Measurements from ENCODE around the gene PSORS1C2.
A peak's percentile ranks its signal among the peaks of the same experiment; 100 is the strongest.
"Not testable (repeated sequence)": the region's sequence is repeated elsewhere in the genome, so short reads cannot be mapped to it uniquely, and the experiment has no call there.

The PSORS1C2 gene

DNA sequence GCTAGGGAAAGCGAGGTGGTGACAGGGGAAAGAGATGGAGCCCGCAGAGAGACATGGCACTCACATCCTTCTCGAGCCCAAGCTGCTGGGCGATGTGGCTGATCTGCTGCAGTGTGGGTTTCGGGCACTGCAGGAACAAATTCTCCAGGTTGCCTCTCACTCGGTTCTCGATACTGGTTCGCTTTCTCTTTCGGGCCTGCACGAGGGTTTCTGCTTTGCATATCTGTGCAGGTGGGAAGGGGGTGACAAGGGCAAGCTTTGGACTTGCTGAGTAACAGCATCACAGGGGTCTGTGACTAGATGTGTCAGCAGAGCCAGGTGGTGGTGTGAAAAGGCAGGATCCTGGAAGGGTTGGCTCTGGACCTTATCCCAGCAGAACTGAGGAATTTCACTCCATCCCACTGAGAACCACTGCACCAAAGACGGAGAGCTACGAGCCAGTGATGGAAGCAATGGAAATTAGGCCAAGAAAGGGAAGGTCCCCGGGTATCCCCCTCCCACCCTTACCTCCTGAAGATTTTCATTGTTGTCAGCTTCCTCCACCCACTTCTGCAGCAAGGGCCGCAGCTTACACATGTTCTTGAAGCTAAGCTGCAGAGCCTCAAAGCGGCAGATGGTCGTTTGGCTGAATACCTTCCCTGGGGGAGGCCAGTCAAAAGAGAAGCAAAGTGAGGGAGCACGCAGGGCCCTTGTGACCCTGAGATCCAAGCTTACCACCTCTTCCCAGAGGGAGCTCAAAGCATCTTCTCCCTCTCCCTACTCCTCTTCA lies 26.4 kb upstream of the PSORS1C2 start:
- not testable (repeated sequence) for DNase-seq

DNA sequence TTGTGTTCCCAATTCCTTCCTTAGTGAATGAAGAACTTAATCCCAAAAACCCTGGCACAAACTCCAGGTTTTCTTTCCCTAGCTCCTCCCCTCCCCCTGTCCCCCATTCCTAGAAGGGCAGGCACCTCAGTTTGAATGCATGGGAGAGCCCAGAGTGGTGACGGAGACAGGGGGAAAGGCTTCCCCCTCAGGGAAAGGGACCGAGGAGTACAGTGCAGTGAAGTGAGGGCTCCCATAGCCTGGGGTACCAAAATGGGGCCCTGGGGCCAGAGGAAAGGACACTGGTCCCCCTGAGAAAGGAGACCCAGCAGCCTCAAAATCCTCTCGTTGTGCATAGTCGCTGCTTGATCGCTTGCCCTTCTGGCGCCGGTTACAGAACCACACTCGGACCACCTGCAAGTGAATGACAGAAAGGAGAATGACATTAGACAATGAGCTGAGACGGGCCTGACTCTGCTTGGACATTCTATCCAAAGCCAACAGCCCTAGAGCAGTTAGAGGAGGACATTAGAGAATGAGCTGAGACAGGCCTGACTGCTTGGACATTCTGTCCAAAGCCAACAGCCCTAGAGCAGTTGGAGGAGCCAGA lies 25.7 kb upstream of the PSORS1C2 start:
- not testable (repeated sequence) for DNase-seq

DNA sequence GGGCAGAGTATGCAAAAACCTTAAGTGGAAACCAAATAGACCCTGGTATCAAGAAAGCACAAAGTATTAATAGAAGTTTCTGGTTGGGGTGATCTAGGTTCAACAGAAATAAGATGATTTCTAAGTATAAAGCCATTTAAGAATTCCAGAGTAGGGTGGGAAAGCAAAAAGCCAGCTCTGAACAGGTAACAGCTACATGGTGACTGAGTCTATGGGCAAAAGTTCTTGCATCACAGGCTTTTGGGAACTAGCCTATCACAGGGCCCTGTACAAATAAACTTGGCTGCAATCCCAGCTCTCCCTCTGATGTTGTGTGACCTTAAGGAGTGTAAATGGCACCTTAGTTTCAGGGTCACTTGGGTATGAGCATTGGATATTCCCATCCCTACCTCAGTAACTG lies 25.1 kb upstream of the PSORS1C2 start:
- no peak for DNase-seq

DNA sequence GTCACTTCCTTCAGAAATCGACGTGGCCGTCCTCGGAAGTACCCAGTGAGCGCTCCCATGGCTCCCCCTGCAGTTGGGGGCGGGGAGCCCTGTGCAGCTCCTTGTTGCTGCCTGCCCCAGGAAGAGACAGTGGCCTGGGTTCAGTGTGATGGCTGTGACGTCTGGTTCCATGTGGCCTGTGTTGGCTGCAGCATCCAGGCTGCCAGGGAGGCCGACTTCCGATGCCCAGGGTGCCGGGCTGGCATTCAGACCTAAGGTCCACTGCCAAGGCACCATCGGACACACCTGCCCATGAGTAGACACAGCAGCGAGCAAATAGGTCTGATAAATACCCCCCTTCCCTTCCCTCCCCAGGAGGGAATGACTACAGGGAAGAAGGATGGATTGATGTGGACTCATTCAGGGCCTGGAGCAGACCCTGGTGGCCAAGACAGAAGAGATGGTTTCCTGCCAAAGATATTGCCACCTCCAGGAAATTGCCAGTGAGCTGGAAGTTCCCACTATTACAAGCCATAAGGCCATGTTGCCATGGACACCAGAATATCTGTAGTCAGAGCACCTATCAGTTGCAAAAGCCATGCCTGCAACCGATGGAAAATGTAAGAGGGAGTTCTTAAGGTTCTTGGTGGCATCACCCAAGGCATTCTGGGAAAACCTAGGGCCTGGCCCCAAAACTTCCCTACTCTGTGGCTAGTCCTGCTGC lies 23.7 kb upstream of the PSORS1C2 start:
- DNase-seq: no peak

DNA sequence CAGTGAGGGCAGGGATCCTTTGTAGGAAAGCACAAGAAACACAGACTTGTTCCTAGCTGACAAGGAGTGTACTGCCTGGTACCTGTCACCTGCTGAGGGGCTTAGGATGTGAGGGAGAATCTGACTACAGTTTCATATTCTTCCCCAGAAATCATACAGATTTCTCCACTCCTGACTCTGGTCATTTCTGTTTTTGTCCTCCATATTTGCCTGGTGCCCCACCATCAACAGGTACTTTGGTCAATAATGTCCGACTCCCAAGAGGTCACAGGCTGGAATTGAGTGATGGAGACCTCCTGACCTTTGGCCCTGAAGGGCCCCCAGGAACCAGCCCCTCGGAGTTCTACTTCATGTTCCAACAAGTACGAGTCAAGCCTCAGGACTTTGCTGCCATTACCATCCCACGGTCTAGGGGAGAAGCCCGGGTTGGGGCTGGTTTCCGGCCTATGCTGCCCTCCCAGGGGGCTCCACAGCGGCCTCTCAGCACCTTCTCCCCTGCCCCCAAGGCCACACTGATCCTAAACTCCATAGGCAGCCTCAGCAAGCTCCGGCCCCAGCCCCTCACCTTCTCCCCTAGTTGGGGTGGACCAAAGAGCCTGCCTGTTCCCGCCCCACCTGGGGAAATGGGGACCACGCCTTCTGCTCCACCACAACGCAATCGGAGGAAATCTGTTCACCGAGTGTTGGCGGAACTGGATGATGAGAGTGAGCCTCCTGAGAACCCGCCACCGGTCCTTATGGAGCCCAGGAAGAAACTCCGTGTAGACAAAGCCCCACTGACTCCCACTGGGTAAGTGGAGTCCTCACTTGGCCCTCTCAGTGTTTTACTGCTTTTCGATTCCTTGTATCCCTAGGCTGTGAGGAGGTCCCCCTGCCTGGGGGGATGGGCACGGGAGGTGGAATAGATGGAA lies 22.6 kb upstream of the PSORS1C2 start:
- DNase-seq: no peak

DNA sequence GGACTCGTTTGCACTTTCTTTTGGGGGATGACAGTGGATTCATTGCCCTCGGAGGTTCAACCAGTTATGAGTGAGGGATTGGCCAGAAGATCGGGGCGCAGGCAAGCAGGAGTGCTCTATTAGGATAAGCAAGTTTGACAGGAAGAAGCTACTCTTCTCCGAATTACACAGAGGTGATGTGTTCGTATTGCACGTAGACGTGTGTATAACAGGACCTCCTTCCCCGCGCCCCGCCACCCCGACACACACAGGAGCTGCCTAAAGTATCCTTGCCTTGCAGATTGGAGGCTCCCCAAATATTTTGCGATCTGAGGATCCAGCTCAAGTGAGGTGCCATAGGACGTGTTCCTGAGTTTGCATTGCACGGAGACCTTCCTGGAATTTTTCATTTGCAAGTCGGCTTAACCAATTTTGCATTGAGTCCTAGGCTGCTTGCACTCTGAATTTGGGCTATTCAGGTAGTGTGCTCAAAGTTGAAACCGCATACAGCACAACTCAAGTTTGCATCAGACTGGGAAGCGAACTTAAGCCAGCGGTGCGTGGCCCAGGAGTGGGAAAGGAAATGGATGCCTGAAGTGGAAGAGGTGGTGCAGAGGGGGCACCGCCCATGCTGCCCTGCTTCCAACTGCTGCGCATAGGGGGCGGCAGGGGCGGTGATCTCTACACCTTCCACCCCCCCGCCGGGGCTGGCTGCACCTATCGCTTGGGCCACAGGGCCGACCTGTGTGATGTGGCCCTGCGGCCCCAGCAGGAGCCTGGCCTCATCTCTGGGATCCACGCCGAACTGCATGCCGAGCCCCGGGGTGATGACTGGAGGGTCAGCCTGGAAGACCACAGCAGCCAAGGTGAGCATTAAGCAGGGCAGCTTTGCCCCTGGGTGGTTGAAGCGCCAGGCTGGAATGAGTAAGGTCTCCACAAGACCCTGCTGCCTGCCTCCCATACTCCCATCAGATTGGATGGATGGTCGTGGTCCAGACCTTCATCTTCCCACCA lies 20.3 kb upstream of the PSORS1C2 start:
- DNase-seq: no peak

DNA sequence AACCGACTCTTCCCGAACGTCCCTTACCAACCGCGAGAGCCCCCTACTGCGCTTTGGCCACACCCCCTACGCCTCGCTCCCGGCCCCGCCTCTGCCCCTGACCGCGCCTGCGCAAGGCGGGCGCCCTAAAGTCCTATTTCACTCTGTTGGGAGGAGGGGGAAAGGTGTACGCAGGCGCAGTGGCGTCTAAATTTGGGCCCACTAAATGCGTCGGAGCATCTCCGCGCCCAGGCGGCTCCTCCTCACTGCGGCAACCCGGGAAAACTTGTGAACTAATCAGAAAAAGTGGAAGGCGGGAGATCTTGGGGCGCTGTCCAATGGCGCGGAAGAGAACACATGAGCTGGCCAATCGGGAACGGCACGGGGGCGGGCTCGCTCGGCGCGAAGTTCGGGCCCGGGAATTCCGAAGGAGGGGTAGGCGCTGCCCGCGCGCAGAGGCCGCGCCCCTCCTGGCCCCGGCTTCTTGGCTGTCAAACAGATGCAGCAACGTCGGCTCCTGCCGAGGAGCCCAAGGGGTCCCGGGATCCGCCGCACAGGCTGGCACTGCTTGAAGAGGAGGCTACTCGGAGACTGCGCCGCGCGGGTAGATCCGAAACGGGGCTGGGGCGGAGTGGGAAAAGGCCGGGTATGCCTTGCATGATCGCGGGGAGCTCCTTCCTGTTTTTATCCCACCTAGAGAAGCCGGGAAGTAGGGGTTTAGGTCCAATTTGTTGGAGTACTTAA lies 19.4 kb upstream of the PSORS1C2 start, which contains the start of gene TCF19:
TCF19 (plus strand) TSS at position 450 of the 723 bp plus-strand sequence. CDS start 881 bp downstream, outside the sequence.
- DNase-seq: peak; percentile 96 to 98

DNA sequence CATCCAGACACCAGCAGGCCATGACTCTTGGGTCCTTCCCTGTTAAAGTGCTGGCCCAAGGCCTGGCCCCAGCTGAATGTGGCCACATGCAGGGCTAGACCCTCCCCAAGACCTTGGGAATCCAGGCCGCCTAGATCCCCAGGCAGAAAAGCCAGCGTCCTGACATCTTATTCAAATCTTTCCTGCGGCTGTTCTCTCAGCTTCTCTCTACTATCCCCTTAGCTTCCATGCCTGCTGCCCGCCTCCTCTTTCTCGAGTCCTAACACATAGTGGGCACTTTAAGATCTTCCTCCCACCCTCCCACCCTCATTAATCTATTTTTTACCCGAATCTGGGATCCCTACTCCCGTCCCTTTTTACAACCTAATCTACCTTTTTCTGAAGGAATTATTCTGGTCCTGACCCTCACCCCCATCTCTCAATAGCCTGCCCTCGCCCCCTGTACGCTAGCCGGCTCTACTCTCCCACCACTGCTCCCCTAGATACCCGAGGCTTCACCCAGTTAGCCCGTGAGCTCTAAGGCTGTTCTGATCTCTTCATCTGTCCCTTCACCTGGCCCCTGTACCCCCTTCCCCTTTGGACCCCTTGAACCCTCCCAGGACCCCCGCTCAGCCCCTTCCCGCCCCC lies 18.8 kb upstream of the PSORS1C2 start, which contains the start of gene CCHCR1:
CCHCR1 (minus strand) TSS at position 290 of the 627 bp plus-strand sequence; CDS start at position 88, 202 bp downstream.
- no peak for DNase-seq

DNA sequence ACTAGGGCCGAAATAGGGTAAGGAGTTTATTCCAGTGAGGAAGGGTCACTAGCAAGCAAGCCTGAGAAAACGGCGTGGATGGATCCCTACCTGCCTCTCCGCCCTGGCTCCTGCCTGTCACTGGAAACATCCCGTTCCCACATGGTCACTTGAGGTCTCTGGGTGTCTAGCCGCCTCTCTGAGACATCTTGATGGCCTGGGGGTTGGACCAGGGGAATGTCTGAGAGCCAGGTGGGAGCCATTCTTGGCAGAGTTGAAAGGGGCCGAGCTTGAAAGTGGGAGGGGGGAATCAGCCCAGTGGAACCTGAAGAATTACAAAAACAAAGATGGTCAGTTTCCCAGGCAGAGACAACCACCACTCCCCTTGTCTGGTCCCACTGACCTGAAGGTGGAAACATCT lies 17.8 kb upstream of the PSORS1C2 start:
- no peak for DNase-seq

DNA sequence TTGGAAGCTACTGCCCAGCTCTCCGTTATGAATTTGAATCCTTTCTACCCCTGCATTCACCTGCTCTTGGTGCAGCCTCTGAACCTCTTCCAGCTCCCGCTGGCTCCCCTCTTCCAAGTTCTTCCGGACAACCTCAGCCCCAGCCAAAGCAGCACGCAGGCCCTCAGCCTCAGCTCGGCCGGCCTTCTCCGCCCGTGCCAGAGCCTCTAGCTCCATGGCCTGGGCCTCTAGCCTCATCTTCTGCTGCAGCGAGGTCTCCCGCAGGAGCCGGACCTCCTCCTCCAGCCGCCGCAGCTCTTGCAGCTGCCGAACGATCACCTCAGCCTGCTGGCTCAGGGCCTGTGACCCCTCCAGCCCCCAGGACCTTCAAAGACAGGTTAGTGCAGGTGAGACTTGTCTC lies 15.6 kb upstream of the PSORS1C2 start:
- DNase-seq: no peak

DNA sequence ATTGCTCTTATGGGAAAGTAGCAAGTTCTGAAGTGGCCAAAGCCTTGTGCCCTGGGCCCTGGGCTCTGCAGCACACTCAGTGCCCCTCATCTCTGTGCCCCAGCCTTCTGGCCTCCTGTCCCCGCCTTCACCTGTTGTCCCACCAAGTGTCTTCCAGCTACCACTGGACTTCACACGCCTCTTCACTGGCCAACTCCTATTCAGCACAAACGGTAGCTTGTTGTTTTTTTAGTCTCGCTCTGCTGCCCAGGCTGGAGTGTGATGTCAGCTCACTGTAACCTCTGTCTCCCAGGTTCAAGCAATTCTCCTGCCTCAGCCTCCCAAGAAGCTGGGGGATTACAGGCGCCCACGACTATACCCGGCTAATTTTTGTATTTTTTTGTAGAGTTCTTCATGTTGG lies 13.9 kb upstream of the PSORS1C2 start:
- DNase-seq: no peak

DNA sequence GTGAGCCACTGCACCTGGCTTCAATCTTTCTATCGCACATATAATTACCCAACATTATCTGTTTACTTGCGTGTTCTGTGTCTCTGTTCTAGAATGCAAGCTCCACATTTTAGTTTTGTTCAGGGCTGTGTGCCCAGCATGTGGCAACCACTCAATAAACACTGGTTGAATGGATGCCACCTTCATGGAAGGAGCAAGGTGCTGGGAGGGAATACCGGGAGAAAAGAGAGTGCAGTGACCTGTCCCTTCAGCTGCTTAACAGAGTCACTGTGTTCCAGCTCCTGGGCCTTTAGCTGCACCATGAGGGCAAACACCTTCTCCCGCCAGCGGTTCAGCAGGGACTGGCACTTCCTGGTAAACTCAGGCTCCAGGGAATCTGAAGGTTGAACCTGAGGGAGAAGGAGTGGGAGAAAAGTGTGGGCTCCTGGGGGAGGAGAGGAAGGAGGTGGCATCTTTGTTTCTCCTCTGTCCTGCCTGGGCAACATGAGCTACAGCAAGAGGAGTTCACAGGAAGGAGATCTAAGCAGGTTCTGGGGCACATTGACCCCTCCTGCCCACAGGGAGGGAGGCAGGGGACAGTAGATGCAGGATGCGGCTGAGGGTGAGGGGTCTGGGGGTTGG lies 11.1 kb upstream of the PSORS1C2 start:
- no peak for DNase-seq

DNA sequence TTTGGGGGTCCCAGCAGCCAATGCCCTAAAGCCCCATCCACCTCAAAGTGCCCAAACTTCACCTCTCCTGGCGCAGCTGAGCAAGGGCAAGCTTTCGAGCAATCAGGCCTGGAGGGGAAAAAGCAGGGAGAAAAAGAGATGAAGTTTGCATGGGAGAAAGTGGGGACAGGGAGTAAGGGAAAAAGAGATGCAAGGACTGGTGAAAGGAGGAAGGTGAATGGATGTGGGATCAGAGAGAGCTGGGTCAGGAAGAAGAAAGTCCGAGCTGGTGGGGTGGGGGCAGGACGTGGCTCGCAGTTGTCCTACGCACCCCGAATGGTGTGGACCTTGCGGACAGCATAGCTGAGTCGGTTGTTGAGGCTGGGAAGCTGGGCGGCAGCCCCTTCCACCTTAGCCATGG lies 6.5 kb upstream of the PSORS1C2 start:
- DNase-seq: no peak

DNA sequence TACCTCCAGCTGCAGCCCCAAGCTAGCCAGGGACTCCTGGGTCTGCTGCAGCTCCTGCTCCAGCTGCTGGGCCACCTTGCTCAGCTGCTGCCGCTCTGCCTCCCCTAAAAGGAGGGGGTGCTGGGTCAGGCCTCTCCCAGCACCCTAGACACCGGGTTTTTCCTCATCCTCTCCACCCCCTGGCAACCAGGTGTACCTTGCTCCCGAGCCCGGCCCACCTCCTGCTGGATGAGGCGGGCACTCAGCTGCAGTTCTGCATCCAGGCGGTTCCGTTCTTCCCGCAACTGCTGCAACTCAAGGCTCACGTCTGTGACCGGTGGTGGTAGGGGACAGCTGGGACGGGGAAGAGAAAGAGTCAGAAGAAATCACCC lies 6.1 kb upstream of the PSORS1C2 start:
- no peak for DNase-seq

DNA sequence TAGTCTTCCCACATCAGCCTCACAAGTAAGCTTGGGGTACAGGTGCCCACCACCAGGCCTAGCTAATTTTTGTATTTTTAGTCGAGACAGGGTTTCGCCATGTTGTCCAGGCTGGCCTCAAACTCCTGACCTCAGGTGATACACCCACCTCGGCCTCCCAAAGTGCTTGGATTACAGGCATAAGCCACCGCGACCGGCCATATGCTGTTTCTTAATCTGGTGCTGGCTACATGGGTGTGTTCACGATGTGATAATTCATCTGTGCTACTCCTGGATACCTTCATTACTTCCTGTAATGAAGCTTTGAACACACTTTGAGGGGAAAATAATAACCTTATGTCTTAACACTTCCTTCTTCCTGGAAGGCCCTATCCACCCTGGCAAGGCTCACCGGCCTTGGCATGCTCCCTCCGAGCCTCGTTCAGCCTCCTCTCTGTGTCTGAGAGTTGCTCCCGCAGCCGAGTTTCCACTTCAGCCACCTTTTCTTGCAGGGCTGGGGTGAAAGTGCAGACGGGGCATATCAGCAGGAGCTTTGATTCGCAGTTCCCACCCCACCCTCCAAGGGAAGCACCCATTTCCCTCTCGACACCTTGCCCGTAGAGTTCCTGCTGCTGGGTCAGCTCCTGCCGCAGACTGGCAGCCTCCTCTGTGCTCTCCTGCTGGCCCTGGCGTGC lies 5.6 kb upstream of the PSORS1C2 start:
- DNase-seq: no peak

DNA sequence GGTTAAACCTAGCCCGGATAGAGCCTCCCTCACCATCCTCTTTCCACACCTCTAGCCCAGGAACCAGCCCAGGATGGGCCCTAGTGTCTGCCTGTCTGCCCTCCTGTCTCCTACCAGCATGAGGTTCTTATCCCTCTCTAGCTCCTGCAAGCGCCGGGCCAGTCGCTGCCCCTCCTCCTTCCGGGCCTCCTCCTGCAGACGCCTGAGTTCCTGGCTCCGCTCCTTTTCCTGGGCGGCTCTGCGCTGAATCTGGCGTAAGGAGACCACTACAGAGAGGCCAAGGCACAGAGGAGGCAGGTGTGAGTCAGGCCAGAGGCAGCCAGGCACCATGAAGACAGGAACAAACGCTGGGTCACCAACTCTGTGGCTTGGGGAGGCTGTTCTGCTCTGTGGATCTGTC lies 4.3 kb upstream of the PSORS1C2 start:
- no peak for DNase-seq

DNA sequence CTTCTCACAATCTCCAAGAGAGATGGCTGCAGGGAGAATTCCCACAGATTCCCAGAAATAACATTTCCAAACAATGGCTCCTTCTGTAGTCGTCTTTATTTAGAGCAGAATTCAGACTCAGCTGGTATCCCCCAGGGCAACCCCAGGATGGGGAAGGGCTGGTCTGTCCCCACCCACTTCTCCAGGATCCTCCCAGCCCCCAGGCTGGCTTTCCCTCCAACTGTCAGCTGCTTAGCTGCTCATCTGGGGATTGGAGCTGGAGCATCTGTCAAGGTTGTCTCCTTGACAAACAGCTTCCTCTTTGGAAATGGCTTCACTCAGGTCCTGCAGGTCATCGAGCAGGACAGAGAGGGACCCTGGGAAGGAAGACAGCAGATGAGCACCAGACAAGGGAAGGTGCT lies 3.5 kb upstream of the PSORS1C2 start:
- DNase-seq: no peak

DNA sequence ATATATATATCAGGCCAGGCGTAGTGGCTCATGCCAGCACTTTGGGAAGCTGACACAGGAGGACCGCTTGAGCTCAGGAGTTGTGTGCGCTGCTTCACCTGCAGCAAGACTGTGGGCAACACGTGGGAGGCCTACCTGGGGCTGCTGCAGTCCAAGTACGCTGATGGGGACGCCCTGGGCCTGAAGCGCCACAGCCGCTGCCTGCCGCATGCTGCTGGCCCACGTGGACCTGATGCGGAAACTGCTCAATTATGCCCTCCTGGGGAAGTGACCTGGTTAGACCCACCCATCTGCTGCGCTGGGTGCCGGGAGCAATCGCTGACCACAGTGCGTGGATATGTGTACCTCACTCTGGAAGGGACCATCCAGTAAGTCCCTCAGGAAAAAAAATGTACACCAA lies 1.8 kb upstream of the PSORS1C2 start:
- DNase-seq: no peak

DNA sequence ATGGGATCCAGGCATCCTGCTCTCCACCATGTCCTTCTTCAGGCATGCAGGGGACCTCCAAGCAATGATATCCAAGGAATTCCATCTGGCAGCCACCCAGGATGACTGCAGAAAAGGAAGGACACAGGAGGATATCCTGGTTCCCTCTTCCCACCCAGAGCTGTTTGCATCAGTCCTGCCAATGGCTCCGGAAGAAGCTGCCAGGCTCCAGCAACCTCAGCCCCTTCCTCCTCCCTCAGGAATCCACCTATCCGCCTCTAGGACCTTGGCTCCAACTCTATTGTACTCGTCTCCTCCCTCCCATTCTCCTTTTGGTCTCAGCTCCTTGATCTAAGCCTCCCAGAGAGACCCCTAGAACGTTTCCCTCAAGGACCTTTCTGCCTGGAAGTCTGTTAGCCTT lies 733 bp upstream of the PSORS1C2 start:
- no peak for DNase-seq

Data from SHP77 (cell line).